ENCODE data around the gene DDX41. TPM values are rescaled to one million over a fixed set of nuclear protein-coding genes. Genes with fewer than 3 reads are reported as not detected.

Gene DDX41
- total RNA-seq, 1 experiment from 2014 or later = 106 TPM

DNA sequence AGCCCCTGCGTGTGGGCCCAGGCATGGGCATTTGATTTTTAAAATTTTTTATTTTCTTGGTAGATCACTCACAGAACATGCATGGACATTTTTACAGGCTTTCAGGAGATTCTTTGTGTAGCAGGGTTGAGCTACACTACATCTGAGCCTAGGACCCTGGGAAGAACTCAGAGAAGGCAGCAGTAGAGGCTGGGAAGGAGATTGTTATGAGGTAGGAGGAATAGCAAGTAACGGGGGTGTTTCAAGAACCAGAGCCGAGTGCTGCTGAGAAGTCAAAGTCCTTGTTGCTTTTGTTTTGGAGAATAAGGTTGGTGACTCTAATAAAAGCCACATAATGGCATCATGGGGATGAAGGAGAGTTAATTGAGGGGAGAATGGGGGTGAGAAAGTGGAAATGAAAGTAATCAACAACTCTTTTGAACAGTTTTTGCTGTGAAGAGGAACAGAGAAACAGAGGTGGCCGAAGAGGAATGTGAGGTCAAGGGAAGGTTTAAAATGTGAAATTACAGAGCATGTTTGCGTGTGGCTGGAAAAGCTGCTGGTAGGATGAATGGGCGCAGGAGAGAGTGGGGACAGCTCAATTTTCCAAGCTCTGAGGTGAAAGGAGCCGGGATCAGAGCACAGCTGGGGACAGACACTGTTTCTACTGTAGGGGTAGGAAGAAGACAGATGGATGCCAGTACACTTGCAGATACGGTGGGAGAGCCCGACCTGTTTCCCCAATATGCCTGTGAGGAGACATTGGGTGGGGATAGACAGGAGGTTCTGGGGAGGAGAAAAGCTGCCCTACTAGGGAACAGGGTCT, 14.7 kb downstream of the DDX41 start:
- Histone ChIP-seq H3K36me3 (replicated peaks; ENCODE audit: control insufficient read depth, insufficient read depth, low read length) (no peaks in the 10 kb centered on the region), H3K4me3 (ENCODE audit: insufficient read depth, low read depth, low read length) (no peak overlapping the region), H3K27me3 (ENCODE audit: control insufficient read depth, insufficient read depth, low read length) (peaks cover 11% of the 10 kb centered on the region)
- no peak for DNase-seq

- peak; percentile 97 for DNase-seq
These were observed 15.9 kb downstream of the DDX41 start for GRCh38 chr5:177500685-177501522.

GRCh38 chr5:177499842-177500241, 16.9 kb downstream of the DDX41 start:
- no peak overlapping the region for H3K4me3 ChIP-seq (ENCODE audit: insufficient read depth, low read depth, low read length)
- no peak for DNase-seq
- peaks cover 11% of the 10 kb centered on the region for H3K27me3 ChIP-seq (ENCODE audit: control insufficient read depth, insufficient read depth, low read length)
- peaks cover 2% of the 10 kb centered on the region; the same call in 1 of the 2 replicates for H3K36me3 ChIP-seq (replicated peaks; ENCODE audit: control insufficient read depth, insufficient read depth, low read length)

More at GRCh38 chr5:177500685-177501522, 15.9 kb downstream of the DDX41 start:
- Histone ChIP-seq H3K36me3 (replicated peaks; ENCODE audit: control insufficient read depth, insufficient read depth, low read length) (no peaks in the 10 kb centered on the region; the same call in 1 of the 2 replicates), H3K27me3 (ENCODE audit: control insufficient read depth, insufficient read depth, low read length) (peaks cover 11% of the 10 kb centered on the region), H3K4me3 (ENCODE audit: insufficient read depth, low read depth, low read length) (no peak overlapping the region)

GRCh38 chr5:177498013-177498787, 18.6 kb downstream of the DDX41 start:
- Histone ChIP-seq H3K4me3 (ENCODE audit: insufficient read depth, low read depth, low read length) (peak overlapping the region; percentile 57), H3K27me3 (ENCODE audit: control insufficient read depth, insufficient read depth, low read length) (peaks cover 11% of the 10 kb centered on the region), H3K36me3 (replicated peaks; ENCODE audit: control insufficient read depth, insufficient read depth, low read length) (peaks cover 10% of the 10 kb centered on the region)
- peak; percentile 84 for DNase-seq

- Histone ChIP-seq H3K27me3 (ENCODE audit: control insufficient read depth, insufficient read depth, low read length) (peaks cover 11% of the 10 kb centered on the region), H3K4me3 (ENCODE audit: insufficient read depth, low read depth, low read length) (peak within 1 kb of the TSS; percentile 87), H3K36me3 (replicated peaks; ENCODE audit: control insufficient read depth, insufficient read depth, low read length) (peaks cover 13% of the 10 kb centered on the region)
- DNase-seq = peak; percentile 100
These were observed 19.3 kb downstream of the DDX41 start, which contains the start of gene PDLIM7 for GRCh38 chr5:177497292-177498012. TSS of gene PDLIM7 (minus strand) at chr5:177497604. CDS start at chr5:177496512, 1,092 bp downstream.

DNA sequence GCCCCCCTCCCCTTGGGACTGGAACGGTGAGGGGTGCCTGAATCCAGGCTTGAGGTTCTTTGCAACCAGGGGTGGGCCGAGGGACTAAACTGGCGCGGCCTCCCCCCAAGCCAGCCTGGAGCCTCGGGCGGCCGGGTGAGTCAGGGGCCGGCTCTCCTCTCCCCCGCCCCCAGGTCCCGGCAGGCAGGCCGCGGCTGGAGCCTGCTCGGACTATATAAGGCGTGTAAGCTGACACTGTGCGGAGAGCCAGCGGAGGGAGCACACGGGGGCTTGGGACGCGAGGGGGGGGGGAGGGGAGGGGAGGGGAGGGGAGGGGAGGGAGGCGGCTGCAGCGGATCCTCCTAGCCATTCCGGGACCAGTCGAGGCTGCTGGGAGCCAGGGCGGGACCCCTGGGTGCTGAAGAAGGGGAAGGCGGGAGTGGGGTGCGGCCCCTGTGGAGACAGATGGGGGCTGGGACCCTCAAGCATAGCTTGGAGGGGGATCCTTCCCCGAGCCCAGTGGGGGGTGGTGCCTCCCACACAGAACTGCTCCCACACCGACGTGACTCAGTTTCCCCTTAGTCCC, 20.0 kb downstream of the DDX41 start:
- H3K4me3 ChIP-seq (ENCODE audit: insufficient read depth, low read depth, low read length) = peak overlapping the region; percentile 87
- peak; percentile 98 for DNase-seq
- H3K27me3 ChIP-seq (ENCODE audit: control insufficient read depth, insufficient read depth, low read length) = peaks cover 11% of the 10 kb centered on the region
- peaks cover 13% of the 10 kb centered on the region for H3K36me3 ChIP-seq (replicated peaks; ENCODE audit: control insufficient read depth, insufficient read depth, low read length)

DNA sequence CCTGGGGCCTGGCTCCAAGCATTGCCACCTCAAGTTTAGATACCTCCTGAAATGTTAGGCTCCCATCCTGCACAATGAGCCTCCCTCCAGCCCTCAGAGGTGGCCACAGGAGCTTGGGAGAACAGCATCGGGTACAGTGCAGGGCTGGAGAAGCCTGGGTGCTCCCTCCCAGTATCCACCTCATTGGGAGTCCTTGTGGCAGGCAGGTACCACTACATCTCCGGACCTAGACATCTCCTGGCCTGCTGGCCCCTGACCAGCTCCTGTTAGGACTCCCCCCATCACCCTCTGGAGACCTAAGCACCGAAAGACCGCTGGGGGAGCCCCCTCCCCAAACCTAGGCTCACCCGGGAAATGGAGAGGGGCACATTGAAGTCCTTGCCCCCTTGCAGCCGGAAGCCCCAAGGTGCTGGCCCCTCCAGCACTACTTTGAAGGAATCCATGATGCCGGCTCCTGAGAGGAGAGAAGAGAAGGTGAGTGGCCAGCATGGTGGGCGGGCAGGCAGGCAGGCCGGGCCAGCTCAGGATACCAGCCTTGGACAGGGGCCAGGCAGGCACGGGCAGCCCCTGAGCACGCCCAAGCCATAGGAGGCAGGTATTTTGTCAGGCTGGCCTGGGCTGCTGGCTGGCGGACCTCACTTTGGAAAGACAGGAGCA, 20.6 kb downstream of the DDX41 start:
- H3K27me3 ChIP-seq (ENCODE audit: control insufficient read depth, insufficient read depth, low read length) = peaks cover 11% of the 10 kb centered on the region
- peaks cover 13% of the 10 kb centered on the region for H3K36me3 ChIP-seq (replicated peaks; ENCODE audit: control insufficient read depth, insufficient read depth, low read length)
- peak overlapping the region; percentile 61 for H3K4me3 ChIP-seq (ENCODE audit: insufficient read depth, low read depth, low read length)
- DNase-seq = peak; percentile 78

DNA sequence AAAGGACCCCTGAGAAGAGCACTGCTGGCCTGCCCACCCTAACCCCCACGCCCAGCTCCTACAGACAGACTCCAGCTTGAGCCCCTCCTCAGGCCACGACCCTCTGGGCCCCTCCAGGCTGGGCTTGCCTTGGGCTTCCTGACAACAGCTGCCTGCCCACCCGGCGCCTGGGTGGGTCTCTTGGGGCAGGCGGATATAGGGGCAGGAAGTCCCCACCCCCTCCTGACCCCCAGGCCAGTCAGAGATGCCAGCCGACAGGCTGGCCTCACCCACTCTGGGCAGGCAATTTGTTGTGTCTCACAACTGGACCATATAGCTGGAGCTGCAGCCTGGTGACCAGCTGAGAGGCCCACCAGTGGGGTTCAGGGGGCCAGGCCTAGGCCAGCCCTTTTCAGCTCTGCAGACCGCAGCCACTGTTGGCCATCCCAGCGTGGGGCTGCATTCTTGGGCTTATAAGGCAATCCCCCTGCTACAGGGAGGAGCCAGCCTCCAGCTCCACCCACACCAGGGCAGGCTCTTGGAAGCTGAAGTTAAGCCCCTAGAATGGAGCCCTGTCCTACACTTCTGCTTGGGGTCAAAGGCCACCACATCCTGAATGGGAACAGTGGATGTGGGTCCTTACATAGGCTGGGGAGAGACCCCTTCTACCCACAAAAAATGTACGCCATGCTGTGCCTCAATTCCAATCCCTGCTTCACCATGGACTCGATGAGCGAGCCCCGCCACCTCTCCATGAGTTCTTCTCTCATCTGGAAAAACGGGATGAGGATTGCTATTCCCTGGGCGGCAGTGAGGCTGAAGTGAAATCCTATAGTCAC, 21.3 kb downstream of the DDX41 start:
- Histone ChIP-seq H3K36me3 (replicated peaks; ENCODE audit: control insufficient read depth, insufficient read depth, low read length) (peaks cover 18% of the 10 kb centered on the region), H3K4me3 (ENCODE audit: insufficient read depth, low read depth, low read length) (peak overlapping the region; percentile 61; the same call in 1 of the 2 replicates), H3K27me3 (ENCODE audit: control insufficient read depth, insufficient read depth, low read length) (peaks cover 11% of the 10 kb centered on the region)
- peak; percentile 91 for DNase-seq

DNA sequence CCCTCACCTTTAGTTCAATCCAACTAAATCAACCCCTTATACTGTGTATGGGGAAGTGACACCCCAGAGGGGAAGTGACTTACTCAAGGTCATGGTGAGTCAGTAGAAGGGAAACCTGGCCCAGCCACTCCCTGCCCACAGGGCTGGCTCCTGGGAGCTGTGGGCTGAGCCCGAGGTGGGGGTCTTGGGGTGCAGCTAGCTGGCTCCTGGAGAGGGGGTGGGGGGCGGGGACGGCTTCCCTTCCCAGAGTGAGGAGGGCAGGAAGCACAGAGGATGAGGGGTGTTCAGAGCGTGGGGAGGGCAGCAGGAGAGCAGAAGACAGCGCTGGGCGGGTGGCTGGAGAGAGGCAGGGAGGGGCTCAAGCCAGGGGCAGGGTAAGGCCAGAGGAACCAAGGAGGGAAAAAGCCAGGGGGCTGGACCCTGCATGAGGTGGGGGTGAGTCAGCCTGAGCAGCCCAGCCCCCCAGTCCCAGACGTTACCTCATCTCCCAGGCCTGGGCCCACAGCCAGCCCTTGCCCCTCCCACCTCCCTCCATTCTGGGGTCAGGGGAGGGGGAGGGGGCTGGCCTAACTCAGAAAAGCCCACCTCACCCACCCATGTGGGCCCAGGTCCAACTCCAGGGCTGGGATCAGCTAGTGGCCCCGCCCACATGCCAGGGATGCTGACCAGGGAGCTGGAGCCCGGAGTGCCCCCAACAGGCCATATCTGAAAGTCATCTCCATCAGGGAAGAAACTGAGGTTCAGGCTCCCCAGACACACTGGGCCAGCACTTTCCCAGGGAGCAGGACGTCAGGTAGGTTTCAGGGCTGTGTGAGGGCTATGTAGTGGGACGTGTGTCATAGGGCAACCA, 22.2 kb downstream of the DDX41 start:
- Histone ChIP-seq H3K27me3 (ENCODE audit: control insufficient read depth, insufficient read depth, low read length) (peaks cover 11% of the 10 kb centered on the region), H3K4me3 (ENCODE audit: insufficient read depth, low read depth, low read length) (no peak overlapping the region), H3K36me3 (replicated peaks; ENCODE audit: control insufficient read depth, insufficient read depth, low read length) (peaks cover 24% of the 10 kb centered on the region)
- DNase-seq = peak; percentile 81

DNA sequence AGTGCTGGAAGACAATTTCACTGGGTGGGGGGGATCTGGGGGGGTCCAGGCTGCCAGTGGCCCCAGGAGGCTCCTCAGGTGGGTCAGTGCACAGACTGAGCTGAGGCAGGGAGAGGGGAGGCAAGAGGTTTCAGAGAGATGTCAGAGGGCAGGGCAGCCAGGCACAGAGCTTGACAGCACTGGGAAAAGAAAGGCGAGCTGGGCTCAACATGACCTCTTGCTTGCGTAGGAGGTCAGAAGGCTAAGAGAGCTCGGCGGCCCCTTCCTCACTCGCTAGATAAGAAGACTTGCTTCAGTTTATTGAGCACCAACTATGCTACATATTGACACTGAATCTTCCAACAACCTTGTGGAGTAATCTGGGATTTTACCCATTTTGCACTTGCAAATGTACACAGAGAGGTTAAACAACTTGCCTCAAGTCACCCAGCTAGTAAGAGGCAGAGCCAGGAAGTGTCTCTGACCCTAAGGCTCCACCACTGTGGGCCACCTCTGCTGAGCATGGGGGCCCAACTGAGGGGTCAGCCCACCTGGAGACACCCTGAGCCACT, 22.9 kb downstream of the DDX41 start:
- Histone ChIP-seq H3K4me3 (ENCODE audit: insufficient read depth, low read depth, low read length) (no peak overlapping the region), H3K27me3 (ENCODE audit: control insufficient read depth, insufficient read depth, low read length) (peaks cover 10% of the 10 kb centered on the region), H3K36me3 (replicated peaks; ENCODE audit: control insufficient read depth, insufficient read depth, low read length) (peaks cover 29% of the 10 kb centered on the region)
- DNase-seq = no peak

DNA sequence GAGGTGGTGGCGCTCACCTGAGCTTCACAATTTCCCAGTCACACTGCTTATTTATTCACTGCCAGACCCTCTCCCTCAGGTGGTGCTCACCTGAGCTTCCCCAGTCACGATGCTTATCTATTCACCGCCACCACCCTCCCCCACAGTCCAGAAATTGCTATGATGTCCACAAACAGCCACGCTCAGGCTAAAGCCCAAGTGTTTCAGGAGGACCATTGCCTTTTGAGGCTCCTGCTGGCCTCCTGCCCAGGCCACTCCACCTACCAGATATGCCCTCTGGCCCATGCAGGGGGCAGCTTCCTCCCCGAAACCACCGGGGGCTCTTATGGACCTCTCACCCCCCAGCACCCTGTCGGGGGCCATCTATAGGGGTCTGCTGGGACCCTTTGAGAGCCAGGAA, 23.9 kb downstream of the DDX41 start:
- DNase-seq = no peak
- Histone ChIP-seq H3K4me3 (ENCODE audit: insufficient read depth, low read depth, low read length) (no peak overlapping the region), H3K36me3 (replicated peaks; ENCODE audit: control insufficient read depth, insufficient read depth, low read length) (peaks cover 36% of the 10 kb centered on the region), H3K27me3 (ENCODE audit: control insufficient read depth, insufficient read depth, low read length) (no peaks in the 10 kb centered on the region)
